ENCODE data around the gene FAAH. TPM values are rescaled to one million over a fixed set of nuclear protein-coding genes. Genes with fewer than 3 reads are reported as not detected.

Gene FAAH
- total RNA-seq, 3 donors from 2014 or later = 51.7 to 130 (median 60.2) TPM

DNA sequence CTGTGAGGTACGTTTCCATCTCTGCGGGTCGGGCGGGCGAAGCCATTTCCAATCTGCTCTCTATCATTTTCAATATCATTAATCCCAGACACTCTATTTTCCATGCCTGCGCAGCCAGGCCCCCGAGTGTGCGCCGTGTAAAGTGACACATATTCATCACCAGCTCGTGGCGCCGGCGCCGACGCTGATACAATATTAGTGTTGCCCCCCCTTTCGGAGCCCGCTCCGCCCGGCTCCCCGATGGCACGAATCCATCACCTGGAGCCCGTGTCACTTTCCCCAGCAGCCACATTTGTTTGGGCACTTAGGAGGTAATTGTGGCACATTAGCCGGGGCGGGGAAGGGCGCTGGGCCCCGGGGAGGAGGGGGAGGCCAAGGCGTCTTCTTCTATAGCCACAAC lies 61.8 kb downstream of the FAAH start:
- DNase-seq (no peak), ATAC-seq (no peak)
- Histone ChIP-seq H3K9me3 (no peaks in the 10 kb centered on the region), H3K4me1 (ENCODE audit: low read depth) (no peaks in the 10 kb centered on the region), H3K36me3 (ENCODE audit: low read depth) (no peaks in the 10 kb centered on the region), H3K4me3 (no peak overlapping the region)
- TF ChIP-seq, protein P1, sequence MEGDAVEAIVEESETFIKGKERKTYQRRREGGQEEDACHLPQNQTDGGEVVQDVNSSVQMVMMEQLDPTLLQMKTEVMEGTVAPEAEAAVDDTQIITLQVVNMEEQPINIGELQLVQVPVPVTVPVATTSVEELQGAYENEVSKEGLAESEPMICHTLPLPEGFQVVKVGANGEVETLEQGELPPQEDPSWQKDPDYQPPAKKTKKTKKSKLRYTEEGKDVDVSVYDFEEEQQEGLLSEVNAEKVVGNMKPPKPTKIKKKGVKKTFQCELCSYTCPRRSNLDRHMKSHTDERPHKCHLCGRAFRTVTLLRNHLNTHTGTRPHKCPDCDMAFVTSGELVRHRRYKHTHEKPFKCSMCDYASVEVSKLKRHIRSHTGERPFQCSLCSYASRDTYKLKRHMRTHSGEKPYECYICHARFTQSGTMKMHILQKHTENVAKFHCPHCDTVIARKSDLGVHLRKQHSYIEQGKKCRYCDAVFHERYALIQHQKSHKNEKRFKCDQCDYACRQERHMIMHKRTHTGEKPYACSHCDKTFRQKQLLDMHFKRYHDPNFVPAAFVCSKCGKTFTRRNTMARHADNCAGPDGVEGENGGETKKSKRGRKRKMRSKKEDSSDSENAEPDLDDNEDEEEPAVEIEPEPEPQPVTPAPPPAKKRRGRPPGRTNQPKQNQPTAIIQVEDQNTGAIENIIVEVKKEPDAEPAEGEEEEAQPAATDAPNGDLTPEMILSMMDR (IDR thresholded peaks at IDR 0.05) = no peak
- intact Hi-C loops (cut with DNase I, micrococcal nuclease) = no loop called here

DNA sequence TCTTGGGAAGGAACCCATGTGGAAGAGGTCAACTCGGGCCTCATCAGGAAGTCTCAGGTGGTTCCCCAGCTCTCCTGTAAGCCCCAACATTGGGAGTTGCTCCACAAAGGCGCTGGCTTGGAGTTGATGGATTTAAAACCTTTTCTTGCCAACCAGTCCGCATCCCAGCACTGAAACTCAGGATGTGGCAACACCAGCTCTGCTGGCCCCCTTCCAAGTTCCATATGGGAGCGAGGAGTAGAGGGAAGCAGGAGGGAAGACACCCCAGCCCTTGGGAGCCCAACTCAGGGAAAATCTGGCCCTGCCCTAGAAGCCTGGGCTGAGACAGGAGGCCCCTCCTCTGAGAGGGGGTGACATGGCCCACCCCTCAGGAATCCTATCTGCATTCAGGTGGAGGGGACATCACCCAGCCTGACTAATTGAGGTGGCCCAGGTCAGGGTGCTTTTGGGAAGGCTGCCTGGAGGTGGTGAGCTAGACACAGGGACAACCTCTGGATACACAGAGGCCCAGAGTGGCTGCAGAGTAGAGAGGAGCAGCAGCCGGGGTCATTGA lies 62.4 kb downstream of the FAAH start:
- H3K4me3 ChIP-seq = no peak overlapping the region
- DNase-seq (no peak), ATAC-seq (no peak)
- no peaks in the 10 kb centered on the region for H3K36me3 ChIP-seq (ENCODE audit: low read depth)
- no peaks in the 10 kb centered on the region for H3K4me1 ChIP-seq (ENCODE audit: low read depth)
- TF ChIP-seq, protein P1 (IDR thresholded peaks at IDR 0.05) = no peak
- intact Hi-C loops (cut with DNase I, micrococcal nuclease) = no loop called here
- no peaks in the 10 kb centered on the region for H3K9me3 ChIP-seq

DNA sequence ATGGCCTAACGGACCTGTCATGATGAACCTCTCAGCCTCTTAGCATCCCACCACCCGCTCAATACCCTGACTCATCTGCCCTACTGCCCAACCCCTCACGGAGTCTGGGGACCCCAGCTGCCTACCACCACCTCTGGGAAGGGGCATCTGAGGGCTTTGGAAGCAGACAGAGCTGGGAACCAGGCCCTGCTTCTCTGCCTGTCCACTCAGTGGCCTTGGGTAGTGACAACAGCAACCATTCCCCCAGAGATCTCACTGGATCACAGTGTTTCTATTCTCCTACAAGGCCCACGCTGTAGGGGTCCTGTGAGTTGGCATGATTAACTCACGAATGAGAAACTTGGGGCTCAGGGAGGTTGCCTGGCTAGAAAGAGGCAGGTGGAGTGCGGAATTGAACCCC lies 63.1 kb downstream of the FAAH start:
- ATAC-seq (no peak), DNase-seq (no peak)
- intact Hi-C loops (cut with DNase I, micrococcal nuclease) = no loop called here
- TF ChIP-seq, protein P1 (IDR thresholded peaks at IDR 0.05) = no peak
- H3K4me1 ChIP-seq (ENCODE audit: low read depth) = no peaks in the 10 kb centered on the region
- H3K36me3 ChIP-seq (ENCODE audit: low read depth) = no peaks in the 10 kb centered on the region
- no peaks in the 10 kb centered on the region for H3K9me3 ChIP-seq
- H3K4me3 ChIP-seq = no peak overlapping the region

DNA sequence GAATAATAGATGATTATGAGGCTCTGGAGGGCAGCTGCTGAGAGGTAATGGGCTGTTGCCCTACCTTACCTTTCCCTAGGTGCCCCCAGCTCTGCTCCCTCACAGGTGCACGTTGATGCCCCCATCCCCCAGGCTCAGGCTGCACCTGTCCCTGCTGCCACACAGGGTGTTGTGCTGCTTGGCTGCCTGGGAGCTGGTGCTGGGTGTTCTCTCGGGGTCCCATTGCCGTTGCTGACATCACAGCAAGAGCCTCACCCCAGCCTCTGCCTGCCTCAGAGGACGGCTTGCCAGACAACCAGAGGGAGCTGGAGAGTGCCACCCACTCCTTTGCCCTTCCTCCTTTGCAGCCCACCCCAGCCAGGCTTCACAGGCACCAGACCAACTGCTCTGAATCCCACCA lies 64.1 kb downstream of the FAAH start:
- H3K4me1 ChIP-seq (ENCODE audit: low read depth) = no peaks in the 10 kb centered on the region
- ATAC-seq (no peak), DNase-seq (no peak)
- H3K36me3 ChIP-seq (ENCODE audit: low read depth) = no peaks in the 10 kb centered on the region
- H3K9me3 ChIP-seq = no peaks in the 10 kb centered on the region
- H3K4me3 ChIP-seq = no peak overlapping the region
- TF ChIP-seq, protein P1 (IDR thresholded peaks at IDR 0.05) = no peak
- intact Hi-C loops (cut with DNase I, micrococcal nuclease) = no loop called here

DNA sequence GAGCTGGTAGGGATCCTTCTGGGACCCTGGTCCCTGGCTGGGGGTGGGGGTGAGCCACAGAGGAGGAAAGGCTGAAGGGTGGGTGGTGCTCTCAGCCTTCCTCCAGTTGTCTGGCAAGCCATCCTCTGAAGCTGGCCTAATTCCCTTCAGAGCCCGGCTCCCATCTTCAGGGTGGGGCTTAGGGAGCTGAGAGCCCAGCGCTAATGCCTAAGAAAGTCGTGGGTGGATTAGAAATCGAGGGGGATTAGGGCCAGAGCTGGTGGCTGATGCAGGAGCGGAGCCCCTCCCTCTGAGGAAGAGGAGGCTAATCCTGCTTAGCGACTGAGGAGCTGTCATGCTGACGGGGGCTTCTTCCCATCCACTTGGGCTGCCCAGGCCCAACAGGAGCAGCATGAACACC lies 64.7 kb downstream of the FAAH start:
- DNase-seq (no peak), ATAC-seq (no peak)
- no peaks in the 10 kb centered on the region for H3K9me3 ChIP-seq
- no peaks in the 10 kb centered on the region for H3K36me3 ChIP-seq (ENCODE audit: low read depth)
- H3K4me1 ChIP-seq (ENCODE audit: low read depth) = no peaks in the 10 kb centered on the region
- TF ChIP-seq, protein P1 (IDR thresholded peaks at IDR 0.05) = no peak
- intact Hi-C loops (cut with DNase I, micrococcal nuclease) = no loop called here
- no peak overlapping the region for H3K4me3 ChIP-seq

DNA sequence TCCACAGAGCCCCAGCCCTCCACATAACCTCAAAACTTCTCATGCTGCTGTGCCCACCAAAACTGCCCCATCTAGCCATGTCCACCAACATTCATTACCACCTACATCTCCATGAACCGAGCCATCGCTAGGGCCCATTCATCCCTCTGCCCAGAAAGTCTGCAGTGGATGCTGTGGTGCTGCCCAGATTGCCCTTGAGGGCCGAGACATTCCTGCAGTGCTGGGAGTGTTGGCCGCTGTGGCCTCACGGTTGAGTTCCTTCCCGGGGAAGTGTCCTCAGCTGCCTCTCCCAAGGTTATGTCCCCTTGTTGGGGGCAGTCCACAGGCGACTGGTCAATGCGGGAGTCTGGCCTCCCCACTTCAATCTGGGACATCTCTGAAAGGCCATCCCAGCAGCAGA lies 65.2 kb downstream of the FAAH start:
- H3K9me3 ChIP-seq = no peaks in the 10 kb centered on the region
- no peaks in the 10 kb centered on the region for H3K36me3 ChIP-seq (ENCODE audit: low read depth)
- no peaks in the 10 kb centered on the region for H3K4me1 ChIP-seq (ENCODE audit: low read depth)
- ATAC-seq = no peak
- intact Hi-C loops (cut with DNase I, micrococcal nuclease) = no loop called here
- H3K4me3 ChIP-seq = no peak overlapping the region
- TF ChIP-seq, protein P1 (IDR thresholded peaks at IDR 0.05) = no peak
- DNase-seq = no peak

Measured in mucosa of descending colon (tissue), 3 donors.